ENCODE results near the gene SWI5.

The SWI5 gene

DNA sequence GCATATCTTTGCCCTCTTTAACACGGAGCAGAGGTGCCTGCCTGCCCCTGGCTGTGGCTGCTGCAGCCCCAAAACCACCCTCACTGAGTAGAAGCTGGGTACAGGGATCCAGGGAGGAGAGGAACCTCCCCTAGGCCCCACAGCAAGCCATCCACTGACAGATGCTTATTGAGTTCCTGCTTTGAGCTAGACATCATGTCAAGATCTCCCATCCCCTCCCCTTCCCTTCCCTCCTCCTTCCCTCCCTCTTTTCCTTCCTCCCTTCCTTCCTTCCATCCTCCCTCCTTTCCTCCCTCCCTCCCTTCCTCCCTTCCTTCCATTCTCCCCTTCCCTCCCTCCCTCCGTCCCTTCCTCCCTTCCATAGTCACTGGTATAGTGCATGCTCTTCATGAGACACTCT is 29.6 kb upstream of the SWI5 start:
- H3K4me3 Mint-ChIP-seq = no peak overlapping the region
- H3K4me1 Mint-ChIP-seq (ENCODE audit: low read depth) = peaks cover 11% of the 10 kb centered on the region
- peaks cover 23% of the 10 kb centered on the region for H3K27me3 Mint-ChIP-seq (ENCODE audit: low read depth)
- DNase-seq (ENCODE audit: low spot score) = no peak
- no peaks in the 10 kb centered on the region for H3K36me3 Mint-ChIP-seq (ENCODE audit: low read depth)
- no peak overlapping the region for H3K27ac Mint-ChIP-seq
- no peaks in the 10 kb centered on the region for H3K9me3 Mint-ChIP-seq

DNA sequence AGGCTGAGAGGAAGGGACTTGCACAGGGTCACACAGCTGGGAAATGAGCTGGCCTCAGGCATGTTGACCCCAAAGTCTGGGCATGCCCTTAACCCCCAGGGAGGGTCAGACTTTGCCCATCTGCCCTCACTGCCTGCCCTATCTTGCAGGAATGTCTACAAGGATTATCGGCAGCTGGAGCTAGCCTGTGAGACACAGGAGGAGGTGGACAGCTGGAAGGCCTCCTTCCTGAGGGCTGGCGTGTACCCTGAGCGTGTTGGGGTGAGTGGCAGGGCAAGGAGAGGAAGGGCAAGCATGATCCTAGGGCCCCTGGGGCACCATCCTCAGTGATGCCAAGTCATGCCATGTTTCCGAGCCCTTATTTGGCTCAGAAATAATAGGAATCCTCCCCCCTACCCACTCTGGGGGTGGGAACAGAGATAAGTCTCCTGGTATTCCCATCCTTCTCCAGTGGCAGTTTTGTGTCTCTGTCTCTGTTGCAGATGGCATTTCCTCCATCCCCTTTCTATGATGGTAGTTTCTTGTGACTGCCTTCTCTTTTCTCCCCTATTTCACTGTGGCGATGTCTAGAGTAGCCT is 28.8 kb upstream of the SWI5 start:
- H3K4me3 Mint-ChIP-seq = no peak overlapping the region
- H3K36me3 Mint-ChIP-seq (ENCODE audit: low read depth) = no peaks in the 10 kb centered on the region
- H3K9me3 Mint-ChIP-seq = no peaks in the 10 kb centered on the region
- DNase-seq (ENCODE audit: low spot score) = no peak
- no peak overlapping the region for H3K27ac Mint-ChIP-seq
- H3K4me1 Mint-ChIP-seq (ENCODE audit: low read depth) = peaks cover 11% of the 10 kb centered on the region
- H3K27me3 Mint-ChIP-seq (ENCODE audit: low read depth) = peaks cover 31% of the 10 kb centered on the region

DNA sequence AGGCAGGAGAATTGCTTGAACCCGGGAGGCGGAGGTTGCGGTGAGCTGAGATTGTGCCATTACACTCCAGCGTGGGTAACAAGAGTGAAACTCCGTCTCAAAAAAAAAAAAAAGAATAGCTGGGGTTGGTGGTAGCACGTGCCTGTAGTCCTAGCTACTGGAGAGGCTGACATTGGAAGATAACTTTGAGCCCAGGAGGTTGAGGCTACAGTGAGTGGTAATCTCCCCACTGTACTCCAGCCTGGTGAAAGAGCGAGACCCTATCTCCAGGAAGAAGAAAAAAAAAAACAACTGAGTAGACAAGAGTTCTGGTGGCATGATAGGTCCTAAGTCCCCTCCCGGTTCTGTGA is 26.5 kb upstream of the SWI5 start:
- Mint-ChIP-seq H3K27me3 (ENCODE audit: low read depth) (peaks cover 24% of the 10 kb centered on the region), H3K4me3 (peak overlapping the region; percentile 77), H3K27ac (no peak overlapping the region), H3K36me3 (ENCODE audit: low read depth) (no peaks in the 10 kb centered on the region), H3K4me1 (ENCODE audit: low read depth) (peaks cover 9% of the 10 kb centered on the region), H3K9me3 (no peaks in the 10 kb centered on the region)
- DNase-seq (ENCODE audit: low spot score) = no peak

DNA sequence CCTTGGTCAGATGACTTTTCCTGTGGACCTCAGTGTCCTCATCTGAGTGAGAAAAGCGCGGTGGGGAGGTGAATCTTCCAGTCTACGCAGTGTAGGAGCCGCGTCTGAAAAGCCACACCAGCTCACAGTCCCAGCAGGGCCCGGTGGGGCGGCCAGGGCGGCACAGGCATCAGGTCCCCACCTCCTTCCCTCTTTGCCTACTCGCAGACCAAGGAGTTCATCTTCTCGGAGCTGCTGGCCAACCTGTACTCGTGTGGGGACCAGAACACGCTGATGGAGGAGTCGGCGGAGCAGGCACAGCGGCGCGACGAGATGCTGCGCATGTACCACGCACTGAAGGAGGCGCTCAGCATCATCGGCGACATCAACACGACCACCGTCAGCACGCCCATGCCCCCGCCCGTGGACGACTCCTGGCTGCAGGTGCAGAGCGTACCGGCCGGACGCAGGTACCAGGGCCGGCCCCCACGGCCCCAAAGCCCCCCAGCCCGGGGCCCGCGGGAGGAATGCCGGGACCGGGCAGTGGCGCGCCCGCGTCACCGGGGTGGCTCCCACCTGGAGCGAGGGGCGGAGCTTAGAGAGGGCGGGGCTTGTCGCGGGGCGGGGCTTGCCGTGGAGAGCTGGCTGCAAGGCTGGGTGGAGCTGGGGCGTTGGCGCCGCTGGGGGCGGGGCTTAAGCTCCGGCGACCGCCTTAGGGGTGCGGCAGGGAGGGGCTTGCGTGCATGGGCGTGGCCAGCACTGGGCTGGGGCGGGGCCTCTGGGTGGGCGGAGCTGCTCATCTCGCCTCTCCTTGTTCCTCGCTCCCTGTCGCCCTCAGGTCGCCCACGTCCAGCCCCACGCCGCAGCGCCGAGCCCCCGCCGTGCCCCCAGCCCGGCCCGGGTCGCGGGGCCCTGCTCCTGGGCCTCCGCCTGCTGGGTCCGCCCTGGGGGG is 25.9 kb upstream of the SWI5 start:
- Mint-ChIP-seq H3K4me3 (peak overlapping the region; percentile 77), H3K36me3 (ENCODE audit: low read depth) (no peaks in the 10 kb centered on the region), H3K9me3 (no peaks in the 10 kb centered on the region), H3K27me3 (ENCODE audit: low read depth) (peaks cover 24% of the 10 kb centered on the region), H3K4me1 (ENCODE audit: low read depth) (peaks cover 9% of the 10 kb centered on the region), H3K27ac (no peak overlapping the region)
- peak; percentile 92 for DNase-seq (ENCODE audit: low spot score)

DNA sequence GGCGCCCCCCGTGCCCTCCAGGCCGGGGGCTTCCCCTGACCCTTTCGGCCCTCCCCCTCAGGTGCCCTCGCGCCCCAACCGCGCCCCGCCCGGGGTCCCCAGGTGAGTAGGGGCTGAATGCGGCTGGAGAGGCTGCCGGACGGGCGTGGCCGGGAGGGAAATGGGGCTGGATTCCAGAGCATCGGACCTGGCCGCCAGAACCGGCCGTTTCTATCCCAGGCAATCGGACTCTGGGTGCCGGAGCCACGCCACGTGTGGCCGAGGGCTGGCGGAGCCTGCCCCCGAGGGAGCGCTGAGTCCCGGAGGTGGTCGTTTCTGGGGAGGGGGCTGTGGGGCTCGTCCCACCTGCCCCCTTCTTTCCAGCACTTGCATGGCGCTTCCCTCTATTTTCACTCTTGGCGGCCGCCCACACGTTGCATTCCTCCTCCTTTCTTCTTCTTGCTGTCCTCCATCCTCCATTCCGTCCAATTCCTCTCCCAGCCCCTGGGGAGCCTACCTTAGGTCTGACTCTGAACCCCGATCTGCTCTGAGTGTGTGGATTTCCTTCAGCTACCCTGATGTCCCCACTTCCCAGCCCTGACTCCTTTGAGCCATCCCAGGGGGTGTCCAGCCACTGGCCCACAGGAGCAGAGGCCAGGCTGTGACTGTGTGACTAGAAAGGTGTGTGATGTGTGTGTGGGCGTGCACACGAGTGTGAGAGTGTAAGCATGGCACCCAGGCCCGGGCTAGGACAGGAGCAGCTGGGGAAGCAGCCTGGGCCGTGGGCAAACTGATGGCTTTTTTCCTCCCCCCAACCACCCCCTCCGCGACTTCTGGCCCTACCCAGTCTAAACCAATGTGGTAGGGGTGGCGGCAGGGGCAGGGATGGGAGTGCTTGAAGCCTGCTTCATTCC is 25.0 kb upstream of the SWI5 start:
- Mint-ChIP-seq H3K27ac (no peak overlapping the region), H3K4me3 (peak overlapping the region; percentile 74)

DNA sequence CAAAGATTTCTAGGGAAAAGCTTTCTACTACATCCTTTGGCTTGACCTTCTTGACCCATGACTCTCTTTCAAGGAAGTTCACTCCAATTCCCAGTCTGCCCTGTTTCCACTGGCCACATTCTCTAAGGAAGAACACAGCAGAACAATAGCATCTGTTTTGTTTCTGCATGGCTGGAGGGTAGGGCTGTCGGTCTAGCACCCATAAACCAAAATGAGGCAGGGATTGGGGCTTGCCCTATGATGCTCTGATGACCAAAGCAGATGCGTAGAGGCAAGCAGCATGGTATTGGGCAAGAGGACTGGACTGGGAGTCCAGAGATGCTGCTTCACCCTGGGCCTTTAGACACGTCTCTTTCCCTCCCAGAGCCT is 24.4 kb upstream of the SWI5 start:
- peak overlapping the region; percentile 20 for H3K4me3 Mint-ChIP-seq
- peaks cover 9% of the 10 kb centered on the region for H3K4me1 Mint-ChIP-seq (ENCODE audit: low read depth)
- H3K27ac Mint-ChIP-seq = no peak overlapping the region
- H3K27me3 Mint-ChIP-seq (ENCODE audit: low read depth) = peaks cover 20% of the 10 kb centered on the region
- DNase-seq (ENCODE audit: low spot score) = no peak
- no peaks in the 10 kb centered on the region for H3K9me3 Mint-ChIP-seq
- no peaks in the 10 kb centered on the region for H3K36me3 Mint-ChIP-seq (ENCODE audit: low read depth)

More for the DNA sequence above, 25.0 kb upstream of the SWI5 start:
- H3K9me3 Mint-ChIP-seq = no peaks in the 10 kb centered on the region
- H3K27me3 Mint-ChIP-seq (ENCODE audit: low read depth) = peaks cover 20% of the 10 kb centered on the region
- peaks cover 9% of the 10 kb centered on the region for H3K4me1 Mint-ChIP-seq (ENCODE audit: low read depth)
- no peak for DNase-seq (ENCODE audit: low spot score)
- H3K36me3 Mint-ChIP-seq (ENCODE audit: low read depth) = no peaks in the 10 kb centered on the region

DNA sequence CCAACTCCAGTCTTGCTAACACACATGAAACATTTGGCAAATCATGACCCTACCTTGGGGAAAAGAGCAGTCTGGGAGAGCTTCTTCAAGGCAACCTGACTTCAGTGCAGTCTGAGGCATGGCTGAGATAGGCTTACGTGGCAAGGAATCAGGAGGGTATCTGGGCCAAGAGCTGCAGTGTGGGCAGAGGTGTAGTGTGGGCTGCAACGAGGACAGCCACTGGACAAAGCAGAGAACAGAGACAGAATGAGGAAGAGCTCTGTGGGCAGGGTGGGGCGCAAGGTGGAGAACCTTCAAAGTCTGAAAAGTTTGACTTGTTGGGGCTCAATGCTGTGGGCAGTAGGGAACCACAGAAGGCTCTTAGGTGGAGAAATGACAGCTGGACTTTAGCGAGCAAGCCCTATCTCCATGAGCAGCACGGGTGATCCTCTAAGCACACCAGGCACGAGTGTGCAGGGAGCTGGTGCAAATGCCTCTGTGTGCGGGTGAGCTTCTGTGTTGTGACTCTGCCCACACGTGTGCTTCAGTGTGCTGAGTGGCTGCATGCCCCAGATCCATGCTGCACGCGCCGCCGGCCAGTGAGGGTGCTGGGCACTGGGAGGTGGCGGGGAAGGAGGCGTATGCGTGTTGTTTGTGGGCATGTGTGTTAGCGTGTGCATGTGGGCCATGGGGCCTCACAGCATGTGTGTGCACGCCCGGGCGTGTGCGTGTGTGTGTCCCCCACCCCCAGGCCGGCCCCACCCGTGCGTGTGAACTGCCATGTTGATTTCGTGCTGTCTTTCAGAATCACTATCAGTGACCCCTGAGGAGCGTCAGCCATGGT is 23.5 kb upstream of the SWI5 start:
- H3K4me1 Mint-ChIP-seq (ENCODE audit: low read depth) = peaks cover 9% of the 10 kb centered on the region

DNA sequence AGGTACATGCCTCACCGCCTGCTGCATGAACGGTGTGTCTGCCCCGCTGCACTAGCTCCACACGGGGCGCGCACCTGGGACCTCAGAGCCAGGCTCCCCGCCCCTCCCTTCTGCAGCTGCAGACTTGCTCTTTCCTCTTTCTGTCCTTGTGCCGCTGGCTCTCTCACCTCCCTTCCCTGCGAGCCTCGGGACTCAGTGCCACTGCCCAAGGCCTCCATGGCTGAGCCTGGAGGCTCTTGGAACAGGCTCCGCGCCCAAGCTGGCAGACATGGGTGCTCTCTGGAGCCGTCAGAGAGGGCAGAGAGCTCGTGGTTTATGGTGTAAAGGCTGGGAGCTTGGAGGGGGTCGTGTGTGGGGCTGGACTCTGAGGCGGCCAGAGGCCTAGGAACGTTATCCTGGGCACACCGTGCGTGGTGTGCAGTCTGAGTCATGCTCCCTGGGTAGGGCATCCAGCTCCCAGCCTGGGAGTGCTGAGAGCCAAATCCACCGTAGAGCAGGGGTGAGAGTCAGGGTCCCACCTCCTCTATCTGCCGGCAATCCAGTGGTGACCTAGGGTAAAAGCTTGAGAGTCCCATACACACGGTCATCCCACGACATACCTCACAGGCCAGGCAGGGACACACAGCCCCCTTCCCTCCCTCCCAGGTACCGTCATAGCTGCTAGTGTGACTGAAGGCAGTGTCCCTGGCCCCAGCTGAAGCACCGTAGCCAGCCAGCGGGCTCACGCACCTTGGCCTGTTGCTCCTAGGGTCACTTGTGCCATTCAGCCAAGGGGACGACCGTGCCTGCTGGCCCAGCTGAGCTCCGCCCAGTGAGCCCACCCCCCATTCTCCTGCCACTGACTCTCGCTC is 22.7 kb upstream of the SWI5 start:
- peaks cover 5% of the 10 kb centered on the region for H3K36me3 Mint-ChIP-seq (ENCODE audit: low read depth)
- no peaks in the 10 kb centered on the region for H3K9me3 Mint-ChIP-seq
- H3K4me1 Mint-ChIP-seq (ENCODE audit: low read depth) = peaks cover 9% of the 10 kb centered on the region
- H3K27ac Mint-ChIP-seq = no peak overlapping the region
- no peak for DNase-seq (ENCODE audit: low spot score)
- peaks cover 16% of the 10 kb centered on the region for H3K27me3 Mint-ChIP-seq (ENCODE audit: low read depth)
- no peak overlapping the region for H3K4me3 Mint-ChIP-seq

More for the DNA sequence above, 23.5 kb upstream of the SWI5 start:
- Mint-ChIP-seq H3K36me3 (ENCODE audit: low read depth) (peaks cover 1% of the 10 kb centered on the region), H3K4me3 (no peak overlapping the region), H3K9me3 (no peaks in the 10 kb centered on the region), H3K27me3 (ENCODE audit: low read depth) (peaks cover 19% of the 10 kb centered on the region), H3K27ac (no peak overlapping the region)
- DNase-seq (ENCODE audit: low spot score) = no peak

DNA sequence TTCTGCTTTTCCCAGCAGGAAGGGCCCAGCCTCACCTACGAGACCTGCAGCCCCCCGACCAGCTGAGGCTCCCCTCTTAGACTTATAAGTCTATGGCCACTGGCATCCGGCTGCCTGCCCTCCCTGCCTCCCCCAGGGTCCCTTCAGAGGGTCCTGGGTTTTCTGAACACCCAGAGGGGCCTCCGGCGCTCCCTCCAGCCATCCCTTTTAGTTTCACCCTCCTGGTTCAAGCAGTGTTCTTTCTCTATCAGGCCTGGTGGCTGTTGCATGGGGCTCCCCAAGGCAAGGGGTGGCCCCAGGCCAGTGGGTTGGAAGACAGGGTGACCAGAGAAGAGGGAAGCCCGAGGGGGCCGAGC is 22.1 kb upstream of the SWI5 start:
- no peaks in the 10 kb centered on the region for H3K9me3 Mint-ChIP-seq
- no peak overlapping the region for H3K27ac Mint-ChIP-seq
- DNase-seq (ENCODE audit: low spot score) = no peak
- peaks cover 16% of the 10 kb centered on the region for H3K27me3 Mint-ChIP-seq (ENCODE audit: low read depth)
- peaks cover 5% of the 10 kb centered on the region for H3K36me3 Mint-ChIP-seq (ENCODE audit: low read depth)
- peaks cover 9% of the 10 kb centered on the region for H3K4me1 Mint-ChIP-seq (ENCODE audit: low read depth)
- H3K4me3 Mint-ChIP-seq = no peak overlapping the region

DNA sequence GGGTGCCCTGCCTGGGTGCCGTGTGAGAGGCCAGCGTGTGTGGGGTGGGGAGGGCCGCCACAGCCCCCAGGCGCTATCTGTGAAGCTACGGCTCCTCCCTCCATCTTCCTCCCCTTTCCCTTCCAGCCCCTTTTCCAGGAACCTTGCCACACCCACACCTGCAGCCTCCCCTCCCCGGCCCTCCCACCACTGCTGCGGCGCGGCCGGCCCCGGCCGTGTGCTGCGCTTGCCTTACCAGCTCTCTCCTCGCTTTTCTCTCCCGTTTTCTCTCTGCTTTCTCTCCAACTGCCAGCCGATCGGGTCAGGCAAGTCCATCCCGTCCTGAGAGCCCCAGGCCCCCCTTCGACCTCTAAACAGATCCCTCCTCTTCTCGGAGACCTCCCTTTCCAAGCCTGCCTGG is 21.7 kb upstream of the SWI5 start:
- Mint-ChIP-seq H3K27ac (no peak overlapping the region), H3K27me3 (ENCODE audit: low read depth) (peaks cover 16% of the 10 kb centered on the region), H3K9me3 (no peaks in the 10 kb centered on the region), H3K36me3 (ENCODE audit: low read depth) (peaks cover 7% of the 10 kb centered on the region), H3K4me1 (ENCODE audit: low read depth) (peaks cover 9% of the 10 kb centered on the region), H3K4me3 (no peak overlapping the region)
- DNase-seq (ENCODE audit: low spot score) = no peak

DNA sequence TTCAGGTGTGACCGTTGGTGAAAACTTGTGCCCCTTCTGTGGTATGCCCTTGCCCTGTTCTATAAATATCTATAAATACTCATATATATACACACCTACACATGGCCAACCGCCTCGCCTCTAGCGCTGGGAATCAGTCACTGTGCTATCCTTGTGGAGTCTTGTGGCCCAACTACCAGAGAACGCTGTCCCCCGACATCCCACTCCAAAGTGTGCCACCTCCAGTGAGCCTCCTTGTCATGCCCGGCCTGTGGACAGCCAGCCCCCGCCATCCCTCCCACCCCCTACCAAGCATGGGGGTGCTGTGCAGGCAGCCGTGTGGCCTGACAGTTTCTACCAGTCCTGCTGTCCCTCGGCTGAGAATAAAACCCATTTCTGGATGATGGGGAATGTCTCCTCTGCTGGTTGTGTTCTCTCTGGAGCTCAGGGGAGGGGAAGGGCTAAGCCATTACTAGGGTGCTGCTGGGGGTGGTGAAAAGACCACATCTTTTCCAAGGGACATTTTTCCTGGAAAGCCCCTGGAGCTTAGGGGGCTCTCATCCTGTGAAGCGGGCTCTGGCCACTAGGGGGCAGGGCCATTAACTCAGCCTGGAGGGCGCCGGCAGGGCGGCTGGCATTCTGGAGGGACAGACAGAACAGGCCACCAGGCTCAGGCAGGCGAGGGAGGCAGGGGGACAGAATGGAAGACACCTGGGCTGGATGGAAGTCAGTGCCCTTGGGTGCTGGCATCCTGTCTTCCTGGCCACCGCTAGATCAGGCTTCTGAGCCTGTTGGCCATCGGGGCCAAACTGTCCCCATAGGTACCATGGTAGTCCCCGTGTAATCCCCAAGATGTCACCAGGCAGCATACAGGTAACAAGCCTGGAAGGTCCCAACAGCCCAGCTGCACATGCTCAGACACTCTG is 21.0 kb upstream of the SWI5 start:
- peaks cover 2% of the 10 kb centered on the region for H3K4me1 Mint-ChIP-seq (ENCODE audit: low read depth)
- no peak overlapping the region for H3K4me3 Mint-ChIP-seq
- peaks cover 12% of the 10 kb centered on the region for H3K27me3 Mint-ChIP-seq (ENCODE audit: low read depth)
- DNase-seq (ENCODE audit: low spot score) = peak; percentile 29
- H3K27ac Mint-ChIP-seq = no peak overlapping the region
- H3K36me3 Mint-ChIP-seq (ENCODE audit: low read depth) = peaks cover 9% of the 10 kb centered on the region
- H3K9me3 Mint-ChIP-seq = no peaks in the 10 kb centered on the region
